ENCODE results near the gene MAN2A1. TPM values are rescaled to one million over a fixed set of nuclear protein-coding genes. Genes with fewer than 3 reads are reported as not detected.

The MAN2A1 gene
- total RNA-seq, 2 donors from 2014 or later = 60.7 to 62.1 TPM

GRCh38 chr5:109644829-109645228, 44.9 kb upstream of the MAN2A1 start:
- WGBS, 2 experiments (ENCODE audit: insufficient coverage in 1 of 2, insufficient read length in 1 of 2) = 67 to 78% methylated on average over 3 to 7 of the region's 7 CpGs
- Mint-ChIP-seq H3K36me3 (ENCODE audit: low read depth) (peaks cover 7% of the 10 kb centered on the region), H3K27ac (peak overlapping the region; percentile 2), H3K4me3 (no peak overlapping the region), H3K27me3 (ENCODE audit: insufficient read depth) (no peaks in the 10 kb centered on the region), H3K4me1 (peaks cover 31% of the 10 kb centered on the region), H3K9me3 (peaks cover 21% of the 10 kb centered on the region)
- TF ChIP-seq CTCF (conservative IDR thresholded peaks at IDR 0.05) = no peak
- Histone ChIP-seq H3K4me1 (ENCODE audit: control insufficient read depth, insufficient read depth, low read length) (peaks cover 4% of the 10 kb centered on the region), H3K27ac (ENCODE audit: low read depth, low read length) (peak overlapping the region; percentile 85), H3K27me3 (ENCODE audit: control insufficient read depth, insufficient read depth, low read length, poor library complexity, severe bottlenecking) (no peaks in the 10 kb centered on the region), H3K9ac (ENCODE audit: extremely low read depth, low read length, poor library complexity, severe bottlenecking) (no peak overlapping the region), H3K36me3 (ENCODE audit: control insufficient read depth, insufficient read depth, low read length) (no peaks in the 10 kb centered on the region), H3K4me3 (ENCODE audit: low read length) (no peak overlapping the region), H3K9me3 (ENCODE audit: control insufficient read depth, low read length) (peaks cover 13% of the 10 kb centered on the region)
- DNase-seq = peak; percentile 69

DNA sequence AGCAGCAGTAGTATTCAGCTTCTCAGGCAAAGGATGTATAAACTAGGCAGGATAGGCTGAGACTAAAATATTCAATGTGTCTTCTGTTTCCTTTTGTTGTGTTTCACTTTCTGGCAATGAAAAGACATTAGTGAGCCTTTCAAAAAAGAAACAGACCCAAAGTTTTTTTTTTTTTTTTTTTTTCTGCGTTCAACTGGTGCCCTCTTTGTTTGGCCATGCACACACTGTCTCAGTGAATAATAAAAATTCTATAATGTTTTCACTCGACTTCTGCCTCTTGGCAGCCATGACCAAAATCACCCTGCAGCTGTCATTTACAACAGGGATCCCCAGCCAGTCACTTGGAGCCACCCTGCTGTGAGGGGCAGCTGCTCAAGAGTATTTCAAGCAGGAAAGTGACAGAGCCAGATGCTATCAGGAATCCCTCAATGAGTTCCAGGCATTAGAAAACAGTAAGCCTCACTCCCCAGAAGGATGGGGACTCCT, 44.0 kb upstream of the MAN2A1 start:
- no peak overlapping the region for H3K4me3 Mint-ChIP-seq
- peaks cover 4% of the 10 kb centered on the region for H3K36me3 Mint-ChIP-seq (ENCODE audit: low read depth)
- no peaks in the 10 kb centered on the region for H3K27me3 Mint-ChIP-seq (ENCODE audit: insufficient read depth)
- Histone ChIP-seq H3K36me3 (ENCODE audit: control insufficient read depth, insufficient read depth, low read length) (no peaks in the 10 kb centered on the region), H3K27me3 (ENCODE audit: control insufficient read depth, insufficient read depth, low read length, poor library complexity, severe bottlenecking) (no peaks in the 10 kb centered on the region), H3K9me3 (ENCODE audit: control insufficient read depth, low read length) (peaks cover 5% of the 10 kb centered on the region), H3K27ac (ENCODE audit: low read depth, low read length) (peak overlapping the region; percentile 85), H3K9ac (ENCODE audit: extremely low read depth, low read length, poor library complexity, severe bottlenecking) (no peak overlapping the region), H3K4me3 (ENCODE audit: low read length) (no peak overlapping the region), H3K4me1 (ENCODE audit: control insufficient read depth, insufficient read depth, low read length) (peaks cover 11% of the 10 kb centered on the region)
- no peak overlapping the region for H3K27ac Mint-ChIP-seq
- TF ChIP-seq CTCF (conservative IDR thresholded peaks at IDR 0.05) = no peak
- 58% methylated on average over 2 of the region's 2 CpGs; no CpG with 5 or more reads in 1 of the 2 experiments for WGBS, 2 experiments (ENCODE audit: insufficient coverage in 1 of 2, insufficient read length in 1 of 2)
- H3K4me1 Mint-ChIP-seq = peaks cover 34% of the 10 kb centered on the region
- peaks cover 13% of the 10 kb centered on the region for H3K9me3 Mint-ChIP-seq
- peak; percentile 80 for DNase-seq

- H3K4me3 ChIP-seq (ENCODE audit: low read length) = no peak overlapping the region
- H3K9ac ChIP-seq (ENCODE audit: extremely low read depth, low read length, poor library complexity, severe bottlenecking) = no peak overlapping the region
- Mint-ChIP-seq H3K27ac (no peak overlapping the region), H3K27me3 (ENCODE audit: insufficient read depth) (peaks cover 3% of the 10 kb centered on the region), H3K9me3 (no peaks in the 10 kb centered on the region), H3K36me3 (ENCODE audit: low read depth) (no peaks in the 10 kb centered on the region), H3K4me3 (no peak overlapping the region), H3K4me1 (peaks cover 32% of the 10 kb centered on the region)
- no peaks in the 10 kb centered on the region for H3K27me3 ChIP-seq (ENCODE audit: control insufficient read depth, insufficient read depth, low read length, poor library complexity, severe bottlenecking)
- peak overlapping the region; percentile 37 for H3K27ac ChIP-seq (ENCODE audit: low read depth, low read length)
- H3K4me1 ChIP-seq (ENCODE audit: control insufficient read depth, insufficient read depth, low read length) = peaks cover 12% of the 10 kb centered on the region
- DNase-seq = no peak
- no peak for TF ChIP-seq CTCF (conservative IDR thresholded peaks at IDR 0.05)
- H3K9me3 ChIP-seq (ENCODE audit: control insufficient read depth, low read length) = no peaks in the 10 kb centered on the region
- WGBS, 2 experiments (ENCODE audit: insufficient coverage in 1 of 2, insufficient read length in 1 of 2) = 57 to 88% methylated on average over 3 to 4 of the region's 4 CpGs
- H3K36me3 ChIP-seq (ENCODE audit: control insufficient read depth, insufficient read depth, low read length) = no peaks in the 10 kb centered on the region
Measured at GRCh38 chr5:109649318-109649717, 40.4 kb upstream of the MAN2A1 start.
